RWPE2 (cell line): Measurements from ENCODE around the gene GADD45B.

Experiments
- ATAC-seq: fragments of 200-7000 bp; cut with Tn5 transposase; 3 replicates; pipeline ENCODE4 v1.9.1; 2021; ENCODE audit warnings: low read depth
- DNase-seq: peaks from one replicate; pipeline ENCODE4 v3.0.0-alpha.2; 2020; ENCODE audit warnings: low spot score
- H3K27ac ChIP-seq: fragments of 450-650 bp; 2 replicates; pipeline ENCODE4 v1.5.1; 2017; ENCODE audit warnings: mild to moderate bottlenecking; ENCODE audit not compliant: poor library complexity, severe bottlenecking
- H3K27me3 ChIP-seq: fragments of 250-450 bp; sonication (Bioruptor Pico); 2 replicates; pipeline ENCODE4 v1.5.1; 2021; ENCODE audit warnings: mild to moderate bottlenecking, moderate library complexity; ENCODE audit not compliant: insufficient read depth, poor library complexity, severe bottlenecking
- H3K36me3 ChIP-seq: fragments of 250-450 bp; sonication (Bioruptor Pico); 2 replicates; pipeline ENCODE4 v1.5.1; 2020; ENCODE audit warnings: low read depth, mild to moderate bottlenecking, moderate library complexity
- H3K4me1 ChIP-seq: fragments of 250-450 bp; sonication (Bioruptor Pico); 2 replicates; pipeline ENCODE4 v1.5.1; 2021; ENCODE audit warnings: mild to moderate bottlenecking, moderate library complexity; ENCODE audit not compliant: insufficient read depth, poor library complexity, severe bottlenecking
- H3K4me3 ChIP-seq: fragments of 250-450 bp; sonication (Bioruptor Pico); 2 replicates; pipeline ENCODE4 v1.5.1; 2021; ENCODE audit warnings: mild to moderate bottlenecking, moderate library complexity; ENCODE audit not compliant: severe bottlenecking
- H3K9me3 ChIP-seq: fragments of 250-450 bp; sonication (Bioruptor Pico); 2 replicates; pipeline ENCODE4 v1.5.1; 2021; ENCODE audit warnings: mild to moderate bottlenecking, moderate library complexity; ENCODE audit not compliant: severe bottlenecking
- CTCF ChIP-seq: fragments of 450-650 bp; IDR thresholded peaks from one replicate; pipeline ENCODE4 v1.5.1; 2017; ENCODE audit warnings: mild to moderate bottlenecking, moderate library complexity; ENCODE audit not compliant: poor library complexity, severe bottlenecking

Gene GADD45B

GRCh38 chr19:2453431-2454025 is 22.4 kb upstream of the GADD45B start:
- Histone ChIP-seq H3K27ac (no peak overlapping the region), H3K4me1 (no peaks in the 10 kb centered on the region), H3K4me3 (no peak overlapping the region), H3K36me3 (peaks cover 15% of the 10 kb centered on the region), H3K27me3 (no peaks in the 10 kb centered on the region), H3K9me3 (no peaks in the 10 kb centered on the region)
- no peak for ATAC-seq
- DNase-seq: no peak
- no peak for TF ChIP-seq CTCF

- no peak for TF ChIP-seq CTCF
- no peak for ATAC-seq
- H3K9me3 ChIP-seq: no peaks in the 10 kb centered on the region
- H3K27me3 ChIP-seq: no peaks in the 10 kb centered on the region
- H3K27ac ChIP-seq: peak overlapping the region; percentile 81
- no peak for DNase-seq
- H3K36me3 ChIP-seq: peaks cover 9% of the 10 kb centered on the region
- H3K4me3 ChIP-seq: no peak overlapping the region
- no peaks in the 10 kb centered on the region for H3K4me1 ChIP-seq
These were observed 21.5 kb upstream of the GADD45B start for GRCh38 chr19:2454199-2454961.

- Histone ChIP-seq H3K4me1 (no peaks in the 10 kb centered on the region), H3K27ac (peak overlapping the region; percentile 81), H3K36me3 (peaks cover 4% of the 10 kb centered on the region; the same call in 1 of the 2 replicates), H3K4me3 (peak overlapping the region; percentile 100), H3K9me3 (no peaks in the 10 kb centered on the region), H3K27me3 (no peaks in the 10 kb centered on the region)
- DNase-seq (no peak), ATAC-seq (no peak)
- no peak for TF ChIP-seq CTCF
These were observed 20.7 kb upstream of the GADD45B start for GRCh38 chr19:2454962-2455850.

GRCh38 chr19:2455851-2456570 is 19.9 kb upstream of the GADD45B start:
- Histone ChIP-seq H3K9me3 (no peaks in the 10 kb centered on the region), H3K4me3 (peak overlapping the region; percentile 100), H3K27ac (peak overlapping the region; percentile 81), H3K36me3 (peaks cover under 1% of the 10 kb centered on the region; the same call in 1 of the 2 replicates), H3K4me1 (no peaks in the 10 kb centered on the region), H3K27me3 (no peaks in the 10 kb centered on the region)
- TF ChIP-seq CTCF: no peak
- ATAC-seq: peak; percentile 54; the same call in 1 of the 3 replicates
- DNase-seq: no peak
